K562 (cell line): ENCODE data around the gene VHLL. TPM values are rescaled to one million over a fixed set of nuclear protein-coding genes. Genes with fewer than 3 reads are reported as not detected.

Experiments
- ATF2 ChIP-seq: sonication (generic); formaldehyde crosslinking; IDR thresholded peaks from 2 replicates; pipeline ENCODE4 v1.8.1; 2022; ENCODE audit warnings: missing genetic modification reagents
- ETV5 ChIP-seq: sonication (generic); formaldehyde crosslinking; IDR thresholded peaks from 2 replicates; pipeline ENCODE4 v1.4.0; 2020; ENCODE audit warnings: low read depth, mild to moderate bottlenecking, missing genetic modification reagents
- KLF6 ChIP-seq: fragments of 250-450 bp; sonication (Bioruptor Pico); IDR thresholded peaks from 2 replicates; pipeline ENCODE4 v1.4.0; 2020; ENCODE audit warnings: mild to moderate bottlenecking, moderate library complexity, borderline replicate concordance
- PCBP1 ChIP-seq: fragments of 200-400 bp; formaldehyde crosslinking; IDR thresholded peaks from 2 replicates; pipeline ENCODE4 v1.6.1; 2018; ENCODE audit warnings: mild to moderate bottlenecking, low read depth, low read length; ENCODE audit not compliant: poor library complexity, severe bottlenecking
- RBM15 ChIP-seq: fragments of 200-400 bp; formaldehyde crosslinking; IDR thresholded peaks from 2 replicates; pipeline ENCODE4 v1.6.1; 2018; ENCODE audit warnings: mild to moderate bottlenecking, low read length, moderate library complexity; ENCODE audit not compliant: insufficient read depth
- TEAD2 ChIP-seq: fragments of 450-650 bp; IDR thresholded peaks from 2 replicates; pipeline ENCODE4 v1.6.1; 2016; ENCODE audit warnings: missing genetic modification characterization, control low read depth, missing compliant biosample characterization
- ZHX1 ChIP-seq: fragments of 150-350 bp; conservative IDR thresholded peaks from 2 replicates; pipeline ENCODE4 v1.6.1; 2014; ENCODE audit warnings: low read length
- ZNF134 ChIP-seq: fragments of 250-450 bp; sonication (Bioruptor Pico); conservative IDR thresholded peaks from 2 replicates; pipeline ENCODE4 v1.4.0; 2020
- ZNF324 ChIP-seq: fragments of 250-450 bp; sonication (Bioruptor Pico); IDR thresholded peaks from 2 replicates; pipeline ENCODE4 v1.4.0; 2020; ENCODE audit warnings: mild to moderate bottlenecking
- ZNF512 ChIP-seq: IDR thresholded peaks from 2 replicates; pipeline ENCODE4 v1.6.1; 2016; ENCODE audit warnings: missing genetic modification characterization, missing compliant biosample characterization
- ZNF518B ChIP-seq: fragments of 250-450 bp; sonication (Bioruptor Pico); IDR thresholded peaks from 2 replicates; pipeline ENCODE4 v1.5.0; 2021; ENCODE audit warnings: mild to moderate bottlenecking, moderate library complexity
- ZSCAN29 ChIP-seq: fragments of 450-650 bp; IDR thresholded peaks from 2 replicates; pipeline ENCODE4 v1.6.1; 2017
- polyA plus RNA-seq, 8 experiments: library from polyadenylated mRNA; depleted of rRNA in 4 of 8; stranded (reverse) in 5 of 8; unstranded in 3 of 8; fragments of >200 nt; fragmentation: Nextera tagmentation in 2 of 8; fragmentation: Illumina TruSeq in 1 of 8; extraction: Ambion mirVana in 2 of 8; extraction: Trizol in 1 of 8; gene quantifications; 2 replicates each; pipeline versions ENCODE4 v1.2.1 to v1.2.3, GENCODE V29; 2011 to 2014; ENCODE audit warnings: inconsistent platforms in 1 of 8, missing spikeins in 1 of 8
- total RNA-seq, 7 experiments: library from RNA; depleted of rRNA in 6 of 7; stranded (reverse); fragments of >200 nt in 6 of 7; fragmentation: Illumina TruSeq in 2 of 7; extraction: Trizol in 2 of 7; gene quantifications; 2 replicates each; pipeline versions ENCODE4 v1.2.1 to v1.2.3, GENCODE V29; 2011 to 2021; ENCODE audit warnings: low replicate concordance in 1 of 7
- TF ChIP-seq, protein P1 (sequence below): fragments of 250-450 bp; sonication (Bioruptor Pico); IDR thresholded peaks from 2 replicates; pipeline ENCODE4 v1.9.0; 2021; ENCODE audit warnings: mild to moderate bottlenecking
- TF ChIP-seq, protein P2 (sequence below), 2 experiments: IDR thresholded peaks; 2 replicates each; pipeline ENCODE4 v1.6.1; 2012; ENCODE audit warnings: improper control_type of control experiment in 2 of 2, low read depth in 2 of 2, low read length in 2 of 2, borderline replicate concordance in 1 of 2

VHLL gene
- total and polyA plus RNA-seq, 9 of the 15 experiments (the other 6 are each of a cell fraction or from before 2014, with no cell fraction given): not detected

DNA sequence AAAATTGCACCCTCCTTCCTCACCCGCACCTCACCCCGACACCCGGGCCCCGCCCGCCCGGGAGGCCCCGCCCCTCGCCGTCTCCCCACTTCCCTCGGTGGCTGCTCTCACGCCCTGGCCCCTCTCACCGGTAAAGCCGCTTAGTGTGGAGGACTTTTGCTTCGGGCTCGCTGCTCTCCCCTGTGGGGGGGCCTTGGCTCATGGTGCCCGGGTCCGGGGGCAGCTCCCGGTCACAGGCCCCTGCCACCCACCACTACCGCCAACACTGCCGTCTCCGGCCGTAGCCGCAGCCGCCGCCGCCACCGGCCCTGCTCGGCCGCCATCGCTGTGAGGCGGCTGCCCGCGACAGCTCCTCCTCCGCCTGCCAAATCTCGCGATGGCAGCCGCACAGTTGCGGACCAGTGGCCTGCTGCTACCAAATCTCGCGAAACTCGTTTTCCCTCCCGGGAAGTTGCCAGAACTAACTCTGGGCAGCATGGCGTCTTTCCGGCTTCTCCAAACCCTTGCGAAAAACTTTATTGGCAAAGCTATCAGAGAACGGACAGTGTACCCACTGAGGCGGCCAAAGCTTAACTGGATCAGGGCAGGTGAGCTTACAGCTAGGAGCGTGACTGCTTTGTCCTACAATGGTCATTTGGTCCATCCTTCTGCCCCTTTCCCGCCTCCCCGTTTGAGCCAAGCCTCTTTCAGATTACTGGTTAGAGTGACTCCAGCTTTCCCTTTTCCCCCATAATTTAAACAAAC lies 16.5 kb downstream of the VHLL start, which contains the start of gene SMG5 (continued):
- TF ChIP-seq, protein P1, sequence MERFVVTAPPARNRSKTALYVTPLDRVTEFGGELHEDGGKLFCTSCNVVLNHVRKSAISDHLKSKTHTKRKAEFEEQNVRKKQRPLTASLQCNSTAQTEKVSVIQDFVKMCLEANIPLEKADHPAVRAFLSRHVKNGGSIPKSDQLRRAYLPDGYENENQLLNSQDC (CRISPR knock-in tag): no peak
- TF ChIP-seq TEAD2 (tag) (no peak), ZNF518B (CRISPR knock-in tag) (no peak), ZSCAN29 (no peak), ATF2 (no peak), PCBP1 (no peak), ZHX1 (peak; percentile 99), ZNF134 (CRISPR knock-in tag) (peak; percentile 56; the same call in 1 of the 2 replicates), RBM15 (no peak), ZNF324 (CRISPR knock-in tag) (no peak), ZNF512 (tag) (no peak), KLF6 (CRISPR knock-in tag) (no peak), ETV5 (CRISPR knock-in tag) (peak; percentile 86)
- TF ChIP-seq, protein P2, sequence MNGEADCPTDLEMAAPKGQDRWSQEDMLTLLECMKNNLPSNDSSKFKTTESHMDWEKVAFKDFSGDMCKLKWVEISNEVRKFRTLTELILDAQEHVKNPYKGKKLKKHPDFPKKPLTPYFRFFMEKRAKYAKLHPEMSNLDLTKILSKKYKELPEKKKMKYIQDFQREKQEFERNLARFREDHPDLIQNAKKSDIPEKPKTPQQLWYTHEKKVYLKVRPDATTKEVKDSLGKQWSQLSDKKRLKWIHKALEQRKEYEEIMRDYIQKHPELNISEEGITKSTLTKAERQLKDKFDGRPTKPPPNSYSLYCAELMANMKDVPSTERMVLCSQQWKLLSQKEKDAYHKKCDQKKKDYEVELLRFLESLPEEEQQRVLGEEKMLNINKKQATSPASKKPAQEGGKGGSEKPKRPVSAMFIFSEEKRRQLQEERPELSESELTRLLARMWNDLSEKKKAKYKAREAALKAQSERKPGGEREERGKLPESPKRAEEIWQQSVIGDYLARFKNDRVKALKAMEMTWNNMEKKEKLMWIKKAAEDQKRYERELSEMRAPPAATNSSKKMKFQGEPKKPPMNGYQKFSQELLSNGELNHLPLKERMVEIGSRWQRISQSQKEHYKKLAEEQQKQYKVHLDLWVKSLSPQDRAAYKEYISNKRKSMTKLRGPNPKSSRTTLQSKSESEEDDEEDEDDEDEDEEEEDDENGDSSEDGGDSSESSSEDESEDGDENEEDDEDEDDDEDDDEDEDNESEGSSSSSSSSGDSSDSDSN (IDR thresholded peaks at IDR 0.05; ENCODE audit: borderline replicate concordance in 1 of 2, low read depth in 2 of 2, low read length in 2 of 2): peak in 1 of 2 experiments; percentile 42; a peak in 1 of 4 replicates
